ENCODE measurements around the gene CAMKMT. TPM values are rescaled to one million over a fixed set of nuclear protein-coding genes. Genes with fewer than 3 reads are reported as not detected.
"Not testable (repeated sequence)": the region's sequence is repeated elsewhere in the genome, so short reads cannot be mapped to it uniquely, and the experiment has no call there.

The CAMKMT gene
- total RNA-seq, 4 donors from 2014 or later, result 2.9 to 18.8 (median 11.2) TPM

DNA sequence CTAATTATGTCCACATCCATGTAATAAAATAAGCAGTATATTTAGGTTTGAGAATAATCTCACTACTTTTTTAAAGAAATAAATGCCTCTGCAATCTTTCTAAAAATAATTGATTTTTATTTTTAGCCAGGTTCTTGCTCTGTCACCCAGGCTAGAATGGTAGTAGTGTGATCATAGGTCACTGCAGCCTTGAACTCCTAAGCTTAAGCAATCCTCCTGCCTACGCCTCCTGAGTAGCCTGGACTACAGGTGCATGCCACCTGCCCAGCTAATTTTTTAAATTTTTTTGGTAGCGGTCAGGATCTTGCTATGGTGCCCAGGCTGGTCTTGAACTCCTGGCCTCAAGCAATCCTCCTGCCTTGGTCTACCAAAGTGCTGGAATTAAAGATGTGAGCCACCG, 133.3 kb downstream of the CAMKMT start:
- intact Hi-C loops (cut with DNase I; ENCODE audit: low total_unique reads), result no loop called here
- Histone ChIP-seq H3K4me3 (no peak overlapping the region), H3K27me3 (no peaks in the 10 kb centered on the region), H3K36me3 (no peaks in the 10 kb centered on the region), H3K27ac (no peak overlapping the region), H3K4me1 (no peaks in the 10 kb centered on the region), H3K9me3 (no peaks in the 10 kb centered on the region)
- no peak for TF ChIP-seq POLR2A (IDR thresholded peaks at IDR 0.05)
- TF ChIP-seq, protein P1, sequence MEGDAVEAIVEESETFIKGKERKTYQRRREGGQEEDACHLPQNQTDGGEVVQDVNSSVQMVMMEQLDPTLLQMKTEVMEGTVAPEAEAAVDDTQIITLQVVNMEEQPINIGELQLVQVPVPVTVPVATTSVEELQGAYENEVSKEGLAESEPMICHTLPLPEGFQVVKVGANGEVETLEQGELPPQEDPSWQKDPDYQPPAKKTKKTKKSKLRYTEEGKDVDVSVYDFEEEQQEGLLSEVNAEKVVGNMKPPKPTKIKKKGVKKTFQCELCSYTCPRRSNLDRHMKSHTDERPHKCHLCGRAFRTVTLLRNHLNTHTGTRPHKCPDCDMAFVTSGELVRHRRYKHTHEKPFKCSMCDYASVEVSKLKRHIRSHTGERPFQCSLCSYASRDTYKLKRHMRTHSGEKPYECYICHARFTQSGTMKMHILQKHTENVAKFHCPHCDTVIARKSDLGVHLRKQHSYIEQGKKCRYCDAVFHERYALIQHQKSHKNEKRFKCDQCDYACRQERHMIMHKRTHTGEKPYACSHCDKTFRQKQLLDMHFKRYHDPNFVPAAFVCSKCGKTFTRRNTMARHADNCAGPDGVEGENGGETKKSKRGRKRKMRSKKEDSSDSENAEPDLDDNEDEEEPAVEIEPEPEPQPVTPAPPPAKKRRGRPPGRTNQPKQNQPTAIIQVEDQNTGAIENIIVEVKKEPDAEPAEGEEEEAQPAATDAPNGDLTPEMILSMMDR (IDR thresholded peaks at IDR 0.05), result no peak
- DNase-seq, result no peak

DNA sequence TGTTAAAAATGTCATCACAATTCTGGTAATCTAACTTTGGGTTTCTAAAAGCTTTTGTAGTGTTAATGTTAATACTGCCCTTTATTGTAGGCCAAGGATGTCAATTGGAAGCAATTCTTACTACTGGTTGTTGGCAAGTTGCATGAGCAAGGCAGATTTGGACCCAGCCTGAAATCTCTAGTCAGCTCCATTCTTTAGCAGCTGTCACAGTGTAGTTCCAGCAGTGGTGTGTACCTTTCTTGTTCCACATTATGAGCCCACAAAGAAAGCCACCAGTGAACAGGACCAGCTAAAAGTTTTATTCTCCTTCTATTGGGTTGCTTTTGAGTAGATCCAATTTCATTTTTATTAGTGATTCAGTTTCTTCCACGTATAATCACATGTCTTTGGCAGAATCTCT, 133.8 kb downstream of the CAMKMT start:
- H3K36me3 ChIP-seq, result no peaks in the 10 kb centered on the region
- no peak overlapping the region for H3K4me3 ChIP-seq
- no peak for DNase-seq
- no peaks in the 10 kb centered on the region for H3K9me3 ChIP-seq
- no peak overlapping the region for H3K27ac ChIP-seq
- H3K4me1 ChIP-seq, result no peaks in the 10 kb centered on the region
- TF ChIP-seq POLR2A (IDR thresholded peaks at IDR 0.05), result no peak
- TF ChIP-seq, protein P1 (IDR thresholded peaks at IDR 0.05), result no peak
- H3K27me3 ChIP-seq, result no peaks in the 10 kb centered on the region
- intact Hi-C loops (cut with DNase I; ENCODE audit: low total_unique reads), result no loop called here

DNA sequence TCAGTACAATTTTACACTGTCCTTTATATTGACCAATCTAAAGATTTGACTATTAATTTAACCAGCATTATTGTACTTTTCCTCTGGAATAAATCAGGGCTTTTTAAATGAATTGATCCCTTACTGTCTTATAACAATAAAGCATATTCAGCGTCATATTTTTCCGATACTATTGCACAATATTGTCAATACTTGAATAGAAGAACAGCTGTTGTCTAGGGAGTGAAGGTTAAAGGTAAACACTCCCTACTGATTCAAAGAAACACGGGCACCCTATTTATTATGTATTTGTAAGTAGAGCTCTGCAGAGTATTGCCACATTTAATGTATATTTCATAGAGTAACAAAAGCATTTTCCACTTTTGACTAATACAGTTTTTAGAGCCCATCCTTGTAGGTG, 134.4 kb downstream of the CAMKMT start:
- TF ChIP-seq, protein P1 (IDR thresholded peaks at IDR 0.05), result no peak
- TF ChIP-seq POLR2A (IDR thresholded peaks at IDR 0.05), result no peak
- Histone ChIP-seq H3K27me3 (no peaks in the 10 kb centered on the region), H3K27ac (no peak overlapping the region), H3K36me3 (no peaks in the 10 kb centered on the region), H3K9me3 (no peaks in the 10 kb centered on the region), H3K4me1 (no peaks in the 10 kb centered on the region), H3K4me3 (no peak overlapping the region)
- intact Hi-C loops (cut with DNase I; ENCODE audit: low total_unique reads), result no loop called here
- DNase-seq, result no peak

DNA sequence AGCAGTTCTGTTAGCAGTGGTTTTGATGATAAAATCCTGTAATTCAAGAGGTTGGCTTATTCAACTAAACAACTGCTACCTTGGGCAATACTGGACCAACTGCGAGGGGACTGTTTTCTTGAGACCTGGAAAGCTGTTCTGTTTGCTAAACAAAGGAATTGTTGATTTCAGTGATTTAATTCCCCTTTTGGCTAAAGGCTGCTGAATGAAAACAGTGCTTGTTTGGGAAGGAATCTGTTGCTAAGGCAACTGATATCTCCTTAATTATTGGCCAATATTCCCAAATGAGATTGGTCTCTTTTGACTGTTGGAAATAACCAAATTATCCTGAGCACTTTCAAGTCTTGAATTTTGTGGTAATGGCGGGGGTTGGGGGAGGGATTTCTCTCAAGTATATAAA, 136.8 kb downstream of the CAMKMT start:
- Histone ChIP-seq H3K27me3 (no peaks in the 10 kb centered on the region), H3K36me3 (no peaks in the 10 kb centered on the region), H3K27ac (no peak overlapping the region), H3K9me3 (no peaks in the 10 kb centered on the region), H3K4me3 (no peak overlapping the region), H3K4me1 (no peaks in the 10 kb centered on the region)
- no peak for DNase-seq
- TF ChIP-seq, protein P1 (IDR thresholded peaks at IDR 0.05), result no peak
- no peak for TF ChIP-seq POLR2A (IDR thresholded peaks at IDR 0.05)
- intact Hi-C loops (cut with DNase I; ENCODE audit: low total_unique reads), result no loop called here

DNA sequence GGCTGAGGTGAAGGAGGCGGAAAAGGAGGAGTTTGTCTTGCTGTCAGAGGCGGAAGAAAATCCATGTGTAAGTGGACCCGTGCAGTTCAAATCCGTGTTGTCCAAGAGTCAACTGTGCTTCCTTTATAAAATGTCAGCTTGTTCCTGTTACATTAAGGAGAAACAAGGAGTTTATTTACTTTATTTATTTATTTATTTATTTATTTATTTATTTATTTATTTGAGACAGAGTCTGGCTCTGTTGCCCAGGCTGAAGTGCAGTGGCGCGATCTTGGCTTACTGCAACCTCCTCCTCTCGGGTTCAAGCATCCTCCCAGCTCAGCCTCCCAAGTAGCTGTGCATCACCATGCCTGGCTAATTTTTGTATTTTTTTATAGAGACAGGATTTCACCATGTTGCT, 143.9 kb downstream of the CAMKMT start:
- H3K27me3 ChIP-seq; H3K36me3 ChIP-seq; H3K4me3 ChIP-seq; DNase-seq; H3K9me3 ChIP-seq; H3K27ac ChIP-seq; intact Hi-C loops (cut with DNase I; ENCODE audit: low total_unique reads); H3K4me1 ChIP-seq: not testable (repeated sequence)

DNA sequence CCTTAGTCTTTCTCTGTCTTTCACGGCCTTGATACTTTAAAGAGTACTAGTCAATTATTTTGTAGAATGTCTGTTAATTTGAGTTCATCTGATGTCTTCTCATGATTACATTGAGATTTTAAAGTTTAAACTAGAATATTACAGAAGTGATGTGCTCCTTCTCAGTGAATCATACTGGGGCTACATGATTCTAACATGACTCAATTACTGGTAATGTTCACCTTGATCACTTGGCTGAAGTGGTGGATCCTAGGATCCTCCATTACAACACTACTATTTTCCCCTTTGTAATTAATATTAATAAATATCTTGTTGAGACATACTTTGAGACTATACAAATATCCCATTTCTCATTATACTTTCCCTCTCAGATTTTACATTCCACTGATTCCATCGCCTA, 148.5 kb downstream of the CAMKMT start:
- no peak for TF ChIP-seq POLR2A (IDR thresholded peaks at IDR 0.05)
- TF ChIP-seq, protein P1 (IDR thresholded peaks at IDR 0.05), result no peak
- Histone ChIP-seq H3K9me3 (no peaks in the 10 kb centered on the region), H3K27me3 (no peaks in the 10 kb centered on the region), H3K36me3 (no peaks in the 10 kb centered on the region), H3K4me1 (no peaks in the 10 kb centered on the region), H3K27ac (no peak overlapping the region), H3K4me3 (no peak overlapping the region)
- DNase-seq, result no peak
- intact Hi-C loops (cut with DNase I; ENCODE audit: low total_unique reads), result no loop called here
